Measurements from ENCODE around the gene PPME1. TPM values are rescaled to one million over a fixed set of nuclear protein-coding genes. Genes with fewer than 3 reads are reported as not detected.

The PPME1 gene
- total RNA-seq, 1 experiment from 2014 or later = 81.0 TPM

DNA sequence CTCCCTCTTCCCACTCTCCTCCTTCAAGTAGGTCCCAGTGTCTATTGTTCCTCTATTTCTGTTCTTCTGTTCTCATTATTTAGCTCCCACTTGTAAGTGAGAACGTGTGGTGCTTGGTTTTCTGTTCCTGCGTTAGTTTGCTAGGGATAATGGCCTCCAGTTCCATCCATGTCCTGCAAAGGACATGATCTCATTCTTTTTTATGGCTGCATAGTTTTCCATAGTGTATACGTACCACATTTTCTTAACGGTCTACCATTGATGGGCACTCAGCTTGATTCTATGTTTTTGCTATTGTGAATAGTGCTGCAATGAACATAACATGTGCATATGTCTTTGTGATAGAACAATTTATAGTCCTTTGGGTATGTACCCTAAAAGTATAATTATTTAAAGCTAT lies 26.5 kb upstream of the PPME1 start:
- Histone ChIP-seq H4K20me1 (ENCODE audit: insufficient read depth) (no peaks in the 10 kb centered on the region), H3K9me2 (ENCODE audit: insufficient read depth) (no peaks in the 10 kb centered on the region), H3K79me2 (ENCODE audit: low read depth) (0 out of 2 replicates have a peak, but pooled peaks cover 19% of the 10 kb centered on the region), H3K4me1 (replicated peaks; ENCODE audit: insufficient read depth) (peaks cover 41% of the 10 kb centered on the region), H3K27me3 (ENCODE audit: insufficient read depth, low read depth) (no peaks in the 10 kb centered on the region), H3K36me3 (ENCODE audit: low read depth) (no peaks in the 10 kb centered on the region; the same call in 1 of the 2 replicates), H3K9me3 (ENCODE audit: insufficient read depth, low read depth) (no peaks in the 10 kb centered on the region), H3F3A (ENCODE audit: insufficient read depth, low read depth) (peaks cover 26% of the 10 kb centered on the region), H3K27ac (no peak overlapping the region), H2AFZ (no peak overlapping the region), H3K4me3 (no peak overlapping the region), H3K4me2 (no peak overlapping the region)
- POLR2A ChIA-PET (ENCODE audit: unreplicated experiment) = interaction anchor here (0.6 kb wide), 1 partner anchor 106 kb away, joined by 3 read pairs; no protein-coding TSS in a partner anchor
- TF ChIP-seq EZH2 (IDR thresholded peaks at IDR 0.05; ENCODE audit: low read depth) (no peak), CTCF (conservative IDR thresholded peaks at IDR 0.05) (no peak)
- no peak for DNase-seq
- intact Hi-C loops (cut with micrococcal nuclease; ENCODE audit: unreplicated experiment) = no loop called here
- CTCF ChIA-PET = no interaction called here
- BruUV-seq (replicated peaks) = no TSS peak

GRCh38 chr11:74147199-74147929 lies 23.7 kb upstream of the PPME1 start:
- no peaks in the 10 kb centered on the region for H3K9me3 ChIP-seq (ENCODE audit: insufficient read depth, low read depth)
- H3K4me3 ChIP-seq = no peak overlapping the region
- CTCF ChIA-PET = no interaction called here
- H3K36me3 ChIP-seq (ENCODE audit: low read depth) = no peaks in the 10 kb centered on the region
- no TSS peak for BruUV-seq (replicated peaks)
- H3K27ac ChIP-seq = peak overlapping the region; percentile 35
- H2AFZ ChIP-seq = no peak overlapping the region
- POLR2A ChIA-PET (ENCODE audit: unreplicated experiment) = no interaction called here
- H3K79me2 ChIP-seq (ENCODE audit: low read depth) = peaks cover 25% of the 10 kb centered on the region
- H3K9me2 ChIP-seq (ENCODE audit: insufficient read depth) = no peaks in the 10 kb centered on the region
- peak; percentile 56 to 82 for DNase-seq
- TF ChIP-seq EZH2 (IDR thresholded peaks at IDR 0.05; ENCODE audit: low read depth) (no peak), CTCF (conservative IDR thresholded peaks at IDR 0.05) (no peak)
- peaks cover 19% of the 10 kb centered on the region for H3F3A ChIP-seq (ENCODE audit: insufficient read depth, low read depth)
- 0 out of 2 replicates have a peak overlapping the region, but pooled peaks have one; percentile 4 for H3K4me2 ChIP-seq
- peaks cover 21% of the 10 kb centered on the region for H3K4me1 ChIP-seq (replicated peaks; ENCODE audit: insufficient read depth)
- no peaks in the 10 kb centered on the region for H4K20me1 ChIP-seq (ENCODE audit: insufficient read depth)
- no peaks in the 10 kb centered on the region for H3K27me3 ChIP-seq (ENCODE audit: insufficient read depth, low read depth)
- intact Hi-C loops (cut with micrococcal nuclease; ENCODE audit: unreplicated experiment) = loop anchor here (1.0 kb wide), 1 partner anchor 9 kb away; no protein-coding TSS in a partner anchor

DNA sequence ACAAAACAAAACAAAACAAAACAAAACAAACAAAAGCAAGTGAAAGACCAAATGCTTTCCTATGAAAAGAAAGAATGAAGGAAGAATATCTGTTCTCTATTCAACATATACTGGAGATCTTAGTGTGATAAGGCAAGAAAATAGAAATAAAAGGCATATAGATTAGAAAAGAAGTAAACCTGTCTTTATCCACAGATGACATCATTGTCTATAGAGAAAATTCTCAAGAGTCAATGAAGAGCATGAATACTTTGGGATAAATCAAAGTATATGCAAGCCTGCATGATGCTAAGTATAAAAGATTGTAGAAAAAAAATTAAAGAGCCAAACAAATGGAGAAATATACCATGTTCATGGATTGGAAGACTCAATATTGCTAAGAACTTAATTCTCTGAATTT lies 17.9 kb upstream of the PPME1 start:
- no peaks in the 10 kb centered on the region for H3K27me3 ChIP-seq (ENCODE audit: insufficient read depth, low read depth)
- no TSS peak for BruUV-seq (replicated peaks)
- no peak overlapping the region; the same call in 1 of the 2 replicates for H3K27ac ChIP-seq
- no peak overlapping the region for H2AFZ ChIP-seq
- no peaks in the 10 kb centered on the region for H3K9me2 ChIP-seq (ENCODE audit: insufficient read depth)
- H4K20me1 ChIP-seq (ENCODE audit: insufficient read depth) = no peaks in the 10 kb centered on the region
- H3K4me1 ChIP-seq (replicated peaks; ENCODE audit: insufficient read depth) = peaks cover 32% of the 10 kb centered on the region
- peaks cover 53% of the 10 kb centered on the region for H3K79me2 ChIP-seq (ENCODE audit: low read depth)
- H3K9me3 ChIP-seq (ENCODE audit: insufficient read depth, low read depth) = no peaks in the 10 kb centered on the region
- no peaks in the 10 kb centered on the region; the same call in 1 of the 2 replicates for H3K36me3 ChIP-seq (ENCODE audit: low read depth)
- H3K4me2 ChIP-seq = no peak overlapping the region
- ChIA-PET POLR2A (ENCODE audit: unreplicated experiment) (no interaction called here), CTCF (no interaction called here)
- DNase-seq = no peak
- intact Hi-C loops (cut with micrococcal nuclease; ENCODE audit: unreplicated experiment) = no loop called here
- TF ChIP-seq EZH2 (IDR thresholded peaks at IDR 0.05; ENCODE audit: low read depth) (no peak), CTCF (conservative IDR thresholded peaks at IDR 0.05) (no peak)
- H3K4me3 ChIP-seq = no peak overlapping the region
- peaks cover 31% of the 10 kb centered on the region for H3F3A ChIP-seq (ENCODE audit: insufficient read depth, low read depth)
